ENCODE results near the gene NMUR2.

The NMUR2 gene

DNA sequence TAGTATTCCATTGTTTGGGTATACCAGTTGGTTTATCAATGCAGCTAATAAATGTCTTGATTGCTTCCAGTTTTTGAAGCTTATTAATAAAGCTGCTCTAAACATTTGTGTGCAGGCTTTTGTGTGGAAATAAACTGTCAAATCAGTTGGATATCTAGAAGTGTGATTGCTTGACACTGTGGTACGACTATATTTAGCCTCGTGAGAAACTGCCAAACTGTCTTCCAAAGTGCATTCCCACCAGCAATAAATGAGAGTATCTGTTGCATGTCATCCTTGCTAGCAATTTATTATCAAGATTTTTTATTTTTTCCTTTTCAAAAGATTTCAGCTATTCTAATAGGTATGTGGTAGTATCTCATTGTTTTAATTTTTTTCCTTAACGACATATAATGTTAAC lies 37.5 kb downstream of the NMUR2 start:
- DNase-seq, result no peak

DNA sequence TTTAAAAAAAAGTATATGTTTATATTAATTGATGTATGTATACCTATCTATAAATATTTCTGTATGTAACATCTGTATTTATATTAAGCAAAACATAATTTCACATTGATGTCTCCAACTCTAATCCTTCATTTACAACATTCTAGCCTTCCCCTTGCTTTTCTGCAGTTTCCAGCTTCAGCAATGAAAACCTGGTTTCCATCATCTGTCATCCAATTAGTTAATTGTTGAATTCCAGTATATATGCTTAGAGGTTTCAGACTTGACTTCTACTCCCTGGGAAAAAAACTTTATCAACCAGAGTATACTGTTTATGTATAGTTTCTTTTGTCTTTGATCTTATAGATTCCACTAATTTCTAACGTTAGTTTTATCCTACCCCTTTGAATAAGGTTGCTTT lies 38.4 kb downstream of the NMUR2 start:
- no peak for DNase-seq

DNA sequence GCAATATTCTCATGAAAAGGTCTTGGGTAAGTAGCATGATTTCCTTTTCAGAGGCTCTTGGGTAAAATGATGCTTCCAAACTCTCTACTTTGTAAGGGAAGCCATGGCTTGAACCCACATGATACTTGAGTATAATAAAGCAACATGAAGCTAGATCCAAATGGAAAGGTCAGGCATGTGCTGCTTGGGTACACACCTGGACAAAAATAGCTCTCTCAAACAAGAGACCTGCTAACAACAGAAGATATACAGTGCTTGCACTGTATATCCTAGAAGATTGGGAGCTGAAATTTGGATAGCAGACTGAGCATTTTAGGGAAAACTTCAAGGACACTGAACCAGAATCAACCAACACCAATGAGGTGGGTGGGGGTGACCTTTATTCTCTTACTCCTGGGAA lies 40.2 kb downstream of the NMUR2 start:
- DNase-seq, result no peak

DNA sequence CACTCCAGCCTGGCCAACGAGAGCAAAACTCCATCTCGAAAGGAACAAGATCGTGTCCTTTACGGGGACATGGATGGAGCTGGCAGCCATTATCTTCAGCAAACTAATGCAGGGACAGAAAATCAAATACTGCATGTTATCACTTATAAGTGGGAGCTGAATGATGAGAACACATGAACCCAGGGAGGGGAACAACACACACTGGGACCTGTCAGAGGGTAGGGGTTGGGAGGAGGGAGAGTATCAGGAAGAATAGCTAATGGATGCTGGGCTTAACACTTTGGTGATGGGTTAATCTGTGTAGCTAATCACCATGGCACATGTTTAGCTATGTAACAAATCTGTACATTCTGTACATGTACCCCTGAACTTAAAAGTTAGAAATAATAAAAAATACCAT lies 40.9 kb downstream of the NMUR2 start:
- no peak for DNase-seq

DNA sequence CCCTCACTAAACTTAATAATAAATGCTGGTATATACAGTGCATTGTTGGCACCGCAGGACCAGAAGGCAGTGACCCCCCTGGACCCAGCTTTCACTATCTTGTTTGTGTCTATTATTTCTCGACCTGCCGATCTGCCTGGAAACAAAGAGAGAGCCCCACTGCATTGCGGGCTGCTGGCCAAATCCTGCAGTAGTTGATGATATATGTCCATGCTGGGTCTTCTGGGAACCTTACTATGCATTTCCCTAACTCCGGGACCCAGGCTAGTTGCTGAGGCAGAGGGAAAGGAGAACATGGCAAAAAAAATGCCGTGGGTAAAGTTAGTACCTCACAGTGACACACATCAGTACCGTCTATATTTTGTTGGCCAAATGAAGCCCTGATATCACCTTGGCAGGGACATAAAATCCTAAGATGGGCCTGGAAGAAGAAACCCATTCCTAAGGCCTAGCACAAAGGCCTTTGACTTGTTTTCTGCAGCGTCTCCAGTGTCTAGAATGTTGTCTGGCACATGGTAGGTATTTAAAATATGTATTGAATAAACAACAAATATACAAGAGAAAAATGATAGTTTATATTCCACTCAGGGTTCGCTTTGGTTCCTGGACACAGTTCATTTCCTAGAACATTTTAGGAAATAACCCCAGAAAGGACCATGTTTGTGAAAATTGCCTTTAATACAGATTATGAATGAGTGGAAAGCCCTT lies 46.1 kb downstream of the NMUR2 start:
- no peak for DNase-seq

DNA sequence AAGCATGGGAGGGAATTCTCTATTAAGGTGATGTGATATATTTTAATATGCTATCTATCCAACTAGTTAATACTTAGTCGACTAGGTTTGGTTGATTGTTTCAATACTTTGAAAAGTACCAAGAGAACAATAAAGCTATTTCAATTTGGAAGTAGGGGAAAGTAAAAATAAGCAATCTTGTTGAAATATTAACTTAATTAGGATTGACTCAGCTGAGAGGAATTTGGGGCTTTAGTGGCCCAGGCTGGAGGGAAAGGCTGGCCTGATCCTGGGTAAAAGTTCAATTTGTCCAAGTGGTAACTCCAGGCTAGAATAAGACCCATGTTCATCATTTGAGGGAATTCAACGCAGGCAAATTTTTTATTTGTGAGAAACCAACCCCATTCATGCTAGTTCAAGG lies 48.6 kb downstream of the NMUR2 start:
- DNase-seq, result no peak

DNA sequence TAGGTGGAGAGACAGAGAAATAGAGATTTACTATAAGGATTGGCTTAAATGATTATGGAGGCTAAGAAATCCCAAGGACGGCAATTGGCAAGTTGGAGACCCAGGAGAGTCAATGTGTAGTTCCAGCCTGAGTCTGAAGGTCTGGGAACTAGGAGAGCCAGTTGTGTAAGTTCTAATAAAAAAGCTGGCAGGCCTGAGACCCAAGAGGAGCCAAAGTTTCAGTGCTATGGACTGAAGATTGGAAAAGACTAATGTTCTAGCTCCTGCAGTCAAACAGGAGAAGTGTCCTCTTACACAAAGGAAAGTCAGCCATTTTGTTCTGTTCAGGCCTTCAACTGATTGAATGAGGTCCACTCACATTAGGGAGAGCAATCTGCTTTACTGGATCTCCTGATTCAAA lies 50.0 kb downstream of the NMUR2 start:
- DNase-seq, result no peak

DNA sequence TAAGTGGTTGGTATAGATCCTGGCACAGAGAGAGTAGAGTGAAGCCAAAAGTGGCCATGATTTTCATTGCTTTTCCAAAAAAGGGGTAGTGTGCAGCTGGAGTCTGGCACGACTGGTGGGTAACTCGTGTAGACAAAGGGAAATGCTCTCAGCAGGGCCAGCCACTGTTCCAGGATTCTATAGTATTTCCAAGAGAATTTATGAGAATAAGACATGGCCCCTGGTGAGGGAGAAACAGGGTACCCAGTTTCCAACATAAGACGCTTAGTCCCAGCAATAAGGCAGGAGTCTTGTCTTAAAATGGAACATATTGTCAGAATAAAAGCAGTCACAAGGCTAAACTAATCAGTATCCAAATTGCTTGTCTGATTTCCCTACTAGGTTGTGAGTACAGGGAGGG lies 52.1 kb downstream of the NMUR2 start:
- no peak for DNase-seq

DNA sequence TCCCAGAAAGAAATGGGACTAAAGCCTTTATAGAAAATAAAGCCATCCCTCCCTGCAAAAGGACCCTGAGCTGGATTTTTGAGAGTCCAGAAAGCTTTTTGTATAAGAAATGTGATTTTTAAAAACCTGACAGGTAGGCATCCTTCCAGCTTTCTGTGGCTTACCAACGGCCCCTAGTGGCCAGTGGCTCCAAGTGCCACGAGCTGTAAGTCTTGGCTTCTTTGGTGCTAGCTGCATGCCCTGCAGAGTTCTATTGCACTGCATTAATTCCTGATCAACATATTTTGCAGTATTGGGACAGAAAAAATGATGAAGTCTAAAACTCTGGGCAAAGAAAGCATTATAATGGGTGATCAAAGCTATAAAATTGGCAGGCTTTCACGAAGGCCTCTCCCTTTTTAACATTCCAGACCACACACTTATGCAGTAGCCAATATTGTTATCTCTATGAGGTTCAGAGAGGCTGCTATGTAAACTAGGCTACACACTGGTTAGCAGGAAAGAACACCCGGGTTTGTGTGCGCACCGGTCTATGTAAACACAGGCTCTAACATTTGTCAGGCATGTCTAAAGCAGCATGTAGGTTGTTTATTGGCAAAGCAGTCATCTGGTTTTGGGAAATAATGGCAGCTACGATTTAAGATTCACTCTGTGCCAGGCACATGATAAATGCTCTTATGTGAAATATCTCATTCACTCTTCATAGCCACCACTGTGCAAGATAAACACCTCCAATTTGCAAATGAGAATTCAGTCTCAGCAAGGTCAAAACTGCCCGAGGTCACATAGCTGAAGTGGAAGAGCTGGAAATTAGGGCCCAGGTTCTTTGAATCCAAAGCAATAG lies 55.2 kb downstream of the NMUR2 start:
- peak; percentile 11 for DNase-seq

All from activated naive CD4-positive, alpha-beta T cell treated with anti-CD3 and anti-CD28 coated beads, Interleukin-2, amount 50 U/mL, for 16 hours (primary cell).